TTC549 (cell line): ENCODE results near the gene ARPC2.
"Not testable (repeated sequence)": the region's sequence is repeated elsewhere in the genome, so short reads cannot be mapped to it uniquely, and the experiment has no call there.

Experiments used
- FAIRE-seq: peaks from 2 replicates; lab custom pipeline; 2012; peaks lifted over from hg19 to GRCh38; lab: Jason Lieb, UNC

The ARPC2 gene

DNA sequence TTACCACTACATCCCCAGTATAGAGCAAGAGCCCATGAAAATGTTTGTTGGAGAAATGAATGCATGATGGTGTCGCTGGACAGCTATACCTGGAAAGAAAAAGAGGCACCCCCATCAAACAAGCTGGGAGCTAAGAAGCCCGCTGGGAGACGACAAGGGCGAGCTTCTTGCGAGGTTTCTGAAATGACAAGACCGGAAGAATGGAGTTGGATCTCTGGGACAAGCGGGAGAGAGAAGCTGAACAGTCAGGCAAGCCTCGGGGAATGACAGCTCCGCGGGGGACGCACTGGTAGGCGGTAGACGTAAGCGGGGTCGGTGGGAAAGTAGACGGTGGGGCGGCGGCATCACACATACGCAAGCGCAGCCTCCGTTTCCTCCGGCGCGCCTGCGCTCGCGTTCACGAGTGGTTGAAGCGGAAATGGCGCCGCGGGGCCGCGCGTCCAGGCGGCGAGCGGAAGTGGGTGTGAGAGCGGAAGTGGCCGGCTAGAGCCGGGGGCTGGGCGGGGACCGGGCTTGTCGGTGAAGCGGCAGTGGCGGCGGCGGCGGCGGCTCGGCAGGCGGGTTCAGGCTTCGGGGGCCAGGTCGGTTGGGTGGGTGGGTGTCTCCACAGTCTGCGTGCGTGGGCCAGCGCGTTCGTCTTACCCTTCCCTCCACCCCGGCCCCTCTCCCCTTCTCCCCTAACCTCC lies at the start of gene ARPC2:
TSS of gene ARPC2 (plus strand) at position 516 of the 686 bp plus-strand sequence. CDS start 282 bp downstream, outside the sequence.
- FAIRE-seq: no peak

DNA sequence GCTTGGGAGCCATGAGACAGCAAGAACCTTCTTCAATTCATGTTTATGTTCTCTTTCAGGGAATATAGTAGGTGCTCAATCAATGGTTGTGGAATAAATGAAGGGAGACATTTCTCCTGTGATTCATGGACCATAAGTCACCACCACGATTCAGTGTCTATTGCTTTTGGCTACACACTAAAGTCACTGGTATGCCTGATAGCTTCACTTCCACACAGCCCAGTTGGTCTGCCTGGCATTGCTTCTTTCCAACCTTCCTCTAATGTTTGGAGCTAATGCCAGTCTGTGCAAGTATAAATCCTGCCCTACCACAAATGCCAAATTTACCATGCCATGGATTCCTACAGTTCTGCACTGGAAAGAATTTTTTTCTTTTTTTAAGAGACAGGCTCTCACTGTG lies 49.0 kb upstream of the ARPC2 start:
- FAIRE-seq: no peak

DNA sequence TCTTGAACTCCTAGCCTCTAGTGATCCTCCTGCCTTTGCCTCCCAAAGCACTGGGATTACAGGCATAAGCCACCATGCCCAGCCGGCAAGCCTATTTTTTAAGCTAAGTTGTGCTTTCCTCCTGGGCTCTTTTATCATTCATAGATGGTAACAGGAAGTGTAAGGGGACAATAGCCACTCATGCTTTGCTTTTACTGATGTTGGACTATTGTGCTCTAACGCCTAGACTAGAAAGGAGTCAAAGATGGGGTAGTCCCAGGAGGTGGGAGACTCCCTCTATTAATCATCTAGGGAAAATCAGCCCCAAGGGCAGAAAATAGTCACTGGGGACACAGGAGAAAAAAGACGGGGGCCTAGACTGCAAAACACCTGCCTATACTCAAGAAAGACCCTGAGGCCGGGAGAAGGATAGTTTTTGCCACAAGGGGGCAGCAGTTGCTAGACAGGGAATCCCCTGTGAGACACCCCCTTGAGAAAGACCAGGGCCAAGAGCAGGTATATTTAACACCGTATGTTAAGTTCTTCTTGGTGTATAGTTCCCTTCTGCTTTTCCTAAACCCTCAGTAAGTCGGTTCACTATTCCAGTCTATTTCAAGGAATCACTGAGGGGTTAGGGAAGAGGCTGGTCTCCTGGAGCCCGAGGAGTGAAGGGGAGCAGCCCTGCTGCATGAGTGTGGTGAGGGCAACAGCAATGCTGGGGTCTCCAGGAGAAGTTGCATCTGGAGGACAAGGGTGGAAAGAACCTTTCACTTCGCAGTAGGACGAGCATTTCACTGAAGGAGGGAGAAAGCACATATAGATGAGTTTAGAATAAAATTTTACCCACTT lies 48.1 kb upstream of the ARPC2 start:
- no peak for FAIRE-seq

DNA sequence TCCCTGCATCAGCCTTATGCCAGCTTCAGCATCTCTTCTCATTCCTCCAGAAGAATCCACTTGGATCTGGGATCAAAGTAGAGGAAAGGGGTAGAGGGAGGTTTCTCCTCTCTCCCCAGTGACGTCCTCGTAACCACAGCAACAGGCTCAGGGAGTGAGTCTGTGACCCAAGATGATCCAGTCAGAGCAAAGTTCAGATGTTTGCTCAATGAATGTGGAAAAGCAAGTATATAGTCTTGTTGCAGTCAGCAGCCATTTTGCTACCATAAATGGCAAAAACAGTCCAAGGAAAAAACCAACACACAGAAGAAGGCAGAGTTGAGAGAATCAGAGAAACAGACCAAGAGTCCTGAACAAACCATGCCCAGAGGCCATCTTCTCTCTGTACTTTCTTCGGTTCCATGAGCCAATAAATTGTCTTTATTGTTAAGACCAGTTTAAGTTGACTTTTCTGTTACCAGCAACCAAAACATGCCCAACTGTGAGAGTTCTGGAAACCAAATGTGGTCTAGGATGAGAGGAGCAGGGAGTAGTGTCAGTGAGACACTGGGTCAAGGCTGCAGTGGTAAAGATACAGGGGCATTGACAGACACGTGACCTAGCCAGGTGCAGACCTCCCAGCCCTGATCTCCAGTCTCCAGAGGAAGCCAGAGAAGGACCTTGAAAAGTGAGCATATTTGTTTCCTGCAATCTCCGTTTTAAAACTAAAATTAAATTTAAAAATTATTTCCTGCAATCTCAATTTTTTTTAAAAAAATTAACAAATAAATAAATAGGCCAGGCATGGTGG lies 47.0 kb upstream of the ARPC2 start:
- no peak for FAIRE-seq

DNA sequence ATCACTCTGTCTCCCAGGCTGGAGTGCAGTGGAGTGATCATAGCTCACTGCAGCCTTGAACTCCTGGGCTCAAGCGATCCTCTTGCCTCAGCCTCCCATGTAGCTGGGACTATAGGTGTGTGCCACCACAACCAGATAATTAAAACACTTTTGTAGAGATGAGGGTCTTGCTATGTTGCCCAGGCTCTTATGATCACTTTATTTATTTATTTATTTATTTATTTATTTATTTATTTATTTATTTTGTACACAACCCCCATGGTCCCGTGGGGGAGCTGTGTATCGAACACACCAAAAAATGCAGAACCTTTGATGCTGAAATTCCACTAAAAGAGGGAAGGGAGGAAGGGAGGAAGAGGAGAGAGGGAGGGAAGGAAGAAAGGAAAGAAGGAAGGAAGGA lies 45.2 kb upstream of the ARPC2 start:
- not testable (repeated sequence) for FAIRE-seq

DNA sequence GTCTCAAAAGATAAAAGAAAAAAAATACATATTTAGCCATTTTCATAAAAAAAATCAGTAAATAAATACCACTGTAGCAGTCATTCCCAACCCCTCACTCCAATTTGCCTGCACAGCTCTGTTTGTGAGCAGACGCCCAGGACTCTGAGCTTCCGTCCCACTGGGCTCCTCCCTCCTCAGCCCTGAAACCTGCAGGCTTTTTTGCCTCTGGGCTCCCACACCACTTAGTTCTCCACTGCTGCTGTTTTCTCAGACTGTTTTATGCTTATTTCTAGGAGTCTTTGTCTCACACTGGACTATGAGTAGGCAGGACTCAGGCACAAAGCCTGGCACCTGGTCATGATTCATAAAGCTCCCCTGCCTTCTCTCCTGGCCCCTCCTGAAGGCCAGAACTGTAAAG lies 44.1 kb upstream of the ARPC2 start:
- FAIRE-seq: no peak

DNA sequence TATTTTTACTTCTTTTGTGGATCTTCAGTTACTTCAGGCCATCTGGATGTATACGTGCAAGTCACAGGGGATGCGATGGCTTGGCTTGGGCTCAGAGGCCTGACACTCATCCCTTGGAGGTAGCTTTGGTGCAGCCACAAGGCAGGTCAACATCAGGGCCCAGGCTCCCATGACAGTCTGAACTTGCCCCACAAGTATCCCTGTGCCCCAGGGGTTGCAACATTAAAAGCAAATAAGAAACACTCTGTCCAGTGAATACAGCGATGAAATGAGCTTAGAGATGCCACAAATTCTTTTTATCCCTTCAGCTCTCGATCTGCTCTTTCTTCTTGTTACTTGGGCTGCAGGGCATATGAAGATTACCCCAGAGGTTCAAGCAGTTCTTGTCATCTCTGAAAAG lies 37.2 kb upstream of the ARPC2 start:
- FAIRE-seq: no peak

DNA sequence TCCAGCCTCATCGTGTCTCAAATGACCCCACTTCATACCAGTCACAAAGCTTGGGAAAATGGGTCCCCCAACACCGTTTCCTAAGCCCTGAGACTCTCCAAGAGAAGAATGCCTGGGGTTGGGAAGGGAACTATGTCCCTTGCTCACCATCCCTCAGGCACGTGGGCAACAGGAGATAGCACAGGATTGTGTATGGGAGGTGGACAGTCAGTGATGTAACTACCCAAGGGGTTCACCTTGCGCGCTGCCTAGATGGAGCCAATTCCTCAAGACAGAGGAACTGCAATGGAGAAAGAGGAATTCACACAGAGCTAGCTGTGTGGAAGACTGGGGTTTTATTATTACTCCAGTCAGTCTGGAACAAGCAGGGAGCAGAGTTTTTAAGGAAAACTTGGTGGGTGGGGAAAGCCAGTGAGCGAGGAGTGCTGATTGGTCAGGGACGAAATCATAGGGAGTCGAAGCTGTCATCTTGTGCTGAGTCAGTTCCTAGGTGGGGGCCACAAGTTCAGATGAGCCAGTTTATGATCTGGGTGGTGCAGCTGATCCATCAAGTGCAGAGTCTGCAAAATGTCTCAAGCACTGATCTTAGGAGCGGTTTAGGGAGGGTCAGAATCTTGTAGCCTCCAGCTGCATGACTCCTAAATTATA lies 36.4 kb upstream of the ARPC2 start:
- no peak for FAIRE-seq

DNA sequence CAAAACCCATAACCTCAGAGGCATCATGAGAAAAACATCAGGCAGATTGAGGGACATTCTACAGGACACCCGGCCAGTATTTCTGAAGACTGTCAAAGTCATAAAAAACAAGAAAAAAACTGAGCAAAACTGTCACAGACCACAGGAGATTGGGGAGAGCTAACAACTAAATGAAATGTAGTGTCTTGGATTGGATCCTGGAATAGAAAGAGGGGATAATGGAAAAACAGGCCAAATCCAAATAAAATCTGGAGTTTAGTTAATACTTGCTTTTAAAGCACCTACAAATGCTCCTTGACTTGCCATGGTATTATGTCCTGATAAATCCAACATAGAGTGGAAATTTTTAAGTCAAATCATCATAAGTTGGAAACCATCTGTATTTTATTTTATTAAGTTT lies 32.7 kb upstream of the ARPC2 start:
- no peak for FAIRE-seq

DNA sequence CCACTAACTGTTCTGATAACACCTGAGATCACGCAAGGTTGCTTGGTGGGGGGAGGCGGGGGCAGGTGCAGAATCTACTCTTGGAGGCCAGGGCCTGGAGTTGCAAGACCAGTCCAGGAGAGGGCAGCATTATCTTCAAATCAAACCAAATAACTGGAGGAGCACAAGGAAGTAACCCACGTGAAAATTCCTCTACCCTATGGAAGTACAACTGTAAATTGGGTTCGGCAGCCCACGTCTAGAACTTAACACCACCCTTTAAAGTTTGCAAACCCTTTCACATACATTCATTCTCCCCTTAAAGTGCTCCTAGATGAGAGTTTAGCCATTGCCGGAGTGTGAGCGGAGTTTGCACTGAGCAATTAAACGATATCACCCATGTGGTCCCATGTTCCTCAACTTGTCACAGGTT lies 30.6 kb upstream of the ARPC2 start:
- no peak for FAIRE-seq

DNA sequence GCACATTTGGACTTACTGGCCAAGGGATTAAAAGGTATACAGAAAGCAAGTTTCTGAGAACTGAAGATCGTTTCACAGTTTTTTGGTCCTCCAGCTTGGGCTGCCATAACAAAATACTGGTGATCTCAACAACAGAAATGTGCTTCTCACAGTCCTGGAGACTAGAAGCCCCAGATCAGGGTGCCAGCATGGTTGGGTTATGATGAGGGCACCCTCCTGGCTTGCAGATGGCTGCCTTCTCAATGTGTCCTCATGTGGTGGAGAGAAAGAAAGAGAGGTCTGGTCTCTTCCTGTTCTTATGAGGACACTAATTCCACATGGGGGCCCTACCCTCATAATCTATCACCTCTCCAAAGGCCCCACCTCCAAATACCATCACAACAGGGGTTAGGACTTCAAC lies 30.1 kb upstream of the ARPC2 start:
- no peak for FAIRE-seq

DNA sequence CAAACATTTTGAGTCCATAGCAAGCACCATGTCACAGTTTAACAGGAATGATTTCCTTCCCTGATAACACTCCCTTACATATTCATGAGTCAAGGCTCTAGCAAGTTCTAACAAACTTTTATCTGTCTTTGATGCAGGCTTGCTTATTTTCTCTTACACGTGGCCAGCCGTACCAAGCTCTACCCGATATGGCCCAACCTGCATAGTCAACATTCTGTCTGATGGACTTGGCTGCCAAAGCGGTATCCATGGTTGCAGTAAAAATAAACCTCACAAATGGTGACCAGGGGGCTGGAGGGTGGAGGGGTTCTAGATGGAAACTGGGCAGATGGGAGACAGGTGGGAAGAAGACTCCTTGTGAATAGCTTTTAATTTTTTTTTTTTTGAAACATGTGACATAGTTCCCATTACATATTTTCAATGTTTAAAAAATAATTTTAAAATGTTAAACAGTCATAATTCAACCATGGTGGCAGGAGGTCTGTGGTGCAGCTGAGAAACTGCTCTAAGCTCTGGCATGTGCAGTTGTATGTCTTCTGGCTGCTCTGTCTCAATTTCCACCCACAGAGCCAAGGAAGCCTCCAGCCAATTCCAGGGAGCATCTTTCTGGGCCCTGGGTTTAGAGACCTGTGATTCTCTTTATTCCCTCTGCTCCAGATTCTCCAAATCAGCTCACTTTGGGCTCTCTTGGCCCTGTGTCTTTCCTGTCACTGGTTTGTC lies 29.5 kb upstream of the ARPC2 start:
- FAIRE-seq: no peak

DNA sequence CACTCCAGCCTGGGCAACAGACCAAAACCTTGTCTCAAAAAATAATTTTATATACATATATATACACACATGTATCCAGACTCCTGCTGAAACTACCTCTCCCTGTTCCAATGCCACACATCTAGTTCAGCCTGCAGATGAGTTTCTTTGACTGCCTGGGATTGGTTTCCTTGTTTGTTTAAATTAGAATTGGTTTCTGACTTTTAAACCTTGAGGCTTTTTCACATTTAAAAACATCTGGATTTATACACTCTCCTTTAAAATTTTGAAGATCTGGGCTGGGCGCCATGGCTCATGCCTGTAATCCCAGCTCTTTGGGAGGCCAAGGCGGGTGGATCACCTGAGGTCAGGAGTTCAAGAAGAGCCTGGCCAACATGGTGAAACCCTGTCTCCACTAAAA lies 28.5 kb upstream of the ARPC2 start:
- no peak for FAIRE-seq

DNA sequence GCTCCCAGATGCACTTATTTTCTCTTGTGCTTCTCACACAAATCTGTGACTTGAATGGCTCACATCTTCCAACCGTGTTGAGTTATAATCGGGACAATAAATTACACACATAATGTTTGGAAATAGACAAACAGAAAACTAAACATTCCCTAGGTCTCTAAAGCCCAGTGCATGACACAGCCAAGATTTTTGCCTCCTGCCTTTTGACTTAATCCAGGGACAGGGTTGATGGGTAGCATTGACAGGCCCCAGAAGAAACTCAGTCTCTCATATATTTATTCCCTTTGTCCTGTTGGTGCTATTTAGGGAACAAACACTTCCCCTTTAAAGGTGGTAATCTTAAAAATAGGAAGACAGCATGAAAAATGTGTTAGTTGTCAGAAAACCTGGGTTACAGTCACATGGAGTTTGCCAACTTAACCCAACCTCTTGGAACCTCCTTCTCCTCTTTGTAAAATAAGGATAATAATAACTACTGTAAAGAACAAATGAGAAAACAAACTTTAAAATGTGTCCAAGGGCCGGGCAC lies 24.0 kb upstream of the ARPC2 start:
- no peak for FAIRE-seq

DNA sequence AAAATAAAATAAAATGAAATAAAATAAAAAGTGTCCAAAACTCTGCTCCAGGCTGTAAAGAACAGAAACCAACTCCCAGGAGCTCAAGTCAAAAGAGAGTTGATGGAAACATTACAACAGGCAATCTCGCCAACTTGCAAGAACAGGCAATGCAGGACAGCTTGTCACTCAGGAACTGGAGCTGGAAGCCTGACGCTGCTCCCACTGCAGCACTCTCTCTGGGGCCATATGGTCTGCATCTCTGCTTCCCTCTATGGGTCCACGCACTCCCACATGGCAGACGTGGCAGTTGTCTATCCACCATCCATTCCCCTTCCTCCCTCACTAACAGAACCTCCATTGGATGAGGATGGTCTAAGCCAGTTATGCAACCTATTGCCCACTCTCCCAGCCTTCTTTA lies 23.3 kb upstream of the ARPC2 start:
- no peak for FAIRE-seq

DNA sequence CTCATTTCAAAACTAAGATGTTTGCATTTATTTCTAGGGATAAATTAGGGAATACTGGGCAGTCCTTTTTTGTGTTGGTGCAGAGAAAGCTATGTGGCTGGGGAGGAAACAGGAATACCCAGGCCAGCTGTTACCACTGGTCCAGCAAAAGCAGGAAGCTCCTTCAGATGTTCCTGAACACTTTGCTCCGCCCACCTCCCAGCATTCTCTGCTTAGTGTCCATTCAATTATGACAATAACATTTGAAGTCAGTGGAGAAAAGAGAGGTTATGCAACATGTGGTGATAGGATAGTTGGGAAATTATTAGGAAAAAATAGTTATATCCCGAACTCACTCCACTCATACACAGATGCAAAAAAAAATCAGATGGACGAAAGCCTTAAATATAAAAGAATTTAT lies 22.1 kb upstream of the ARPC2 start:
- FAIRE-seq: no peak

DNA sequence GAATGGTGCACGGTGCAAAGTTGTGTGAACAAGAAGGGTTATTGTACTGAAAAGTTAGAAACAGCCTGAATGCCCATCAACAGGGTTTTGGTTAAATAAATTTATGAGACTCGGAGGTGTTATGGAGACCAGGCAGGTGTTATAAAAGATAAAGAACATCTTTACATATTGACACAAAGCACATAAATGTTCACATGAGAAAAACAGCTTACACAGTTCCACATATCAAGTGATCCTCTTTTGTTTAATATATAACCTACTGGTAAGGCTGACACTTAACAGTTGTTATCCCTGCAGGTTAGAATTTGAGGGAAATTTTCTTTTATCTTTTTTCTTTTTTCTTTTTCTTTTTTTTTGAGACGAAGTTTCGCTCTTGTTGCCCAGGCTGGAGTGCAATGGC lies 20.0 kb upstream of the ARPC2 start:
- FAIRE-seq: no peak

DNA sequence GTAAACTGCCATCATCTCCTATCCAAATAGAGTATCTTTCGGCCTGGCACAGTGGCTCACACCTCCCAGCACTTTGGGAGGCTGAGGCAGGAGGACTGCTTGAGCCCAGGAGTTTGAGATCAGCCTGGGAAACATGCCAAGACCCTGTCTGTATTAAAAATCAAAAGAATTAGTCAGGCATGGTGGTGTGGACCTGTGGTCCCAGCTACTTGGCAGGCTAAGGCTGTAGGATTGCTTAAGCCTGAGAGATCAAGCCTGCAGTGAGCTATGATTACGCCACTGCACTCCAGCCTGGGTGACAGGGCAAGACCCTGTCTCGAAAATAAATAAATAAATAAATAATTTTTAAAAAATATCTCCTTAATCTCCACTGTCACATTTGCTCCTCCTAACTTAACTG lies 14.7 kb upstream of the ARPC2 start:
- FAIRE-seq: no peak

DNA sequence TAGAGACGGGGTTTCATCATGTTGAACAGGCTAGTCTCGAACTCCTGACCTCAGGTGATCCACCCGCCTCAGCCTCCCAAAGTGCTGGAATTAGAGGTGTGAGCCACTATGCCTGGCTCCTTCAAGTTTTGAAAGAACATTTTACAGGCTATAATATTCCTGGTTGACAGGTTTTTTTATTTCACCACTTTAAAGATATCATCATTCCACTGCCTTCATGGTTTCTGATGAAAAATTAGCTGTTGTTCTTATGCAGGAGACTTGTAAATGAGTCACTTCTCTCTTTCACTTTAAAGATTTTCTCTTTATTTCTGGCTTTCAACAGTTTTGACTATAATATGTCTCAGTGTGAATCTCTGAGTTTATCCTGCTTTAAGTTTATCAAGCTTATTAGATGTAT lies 7.9 kb upstream of the ARPC2 start:
- no peak for FAIRE-seq

DNA sequence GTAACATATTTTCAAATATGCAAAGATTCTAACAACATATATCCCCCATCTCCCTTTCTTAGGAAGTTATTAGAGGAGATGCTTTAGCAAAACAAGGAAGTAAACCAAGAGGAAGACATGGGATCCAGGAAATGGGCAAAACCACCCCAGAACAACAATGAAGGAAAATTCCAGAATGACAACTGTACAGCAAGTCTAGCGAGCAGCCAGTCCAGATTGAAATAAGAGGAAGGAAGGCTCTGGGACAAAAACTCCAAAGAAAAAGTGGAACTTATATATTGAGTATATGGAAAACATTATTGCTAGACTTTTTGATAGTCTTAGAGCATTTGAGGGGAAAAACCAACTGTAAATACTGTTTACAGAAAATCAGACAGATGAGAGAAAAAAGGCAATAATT lies 2.9 kb upstream of the ARPC2 start:
- FAIRE-seq: no peak

DNA sequence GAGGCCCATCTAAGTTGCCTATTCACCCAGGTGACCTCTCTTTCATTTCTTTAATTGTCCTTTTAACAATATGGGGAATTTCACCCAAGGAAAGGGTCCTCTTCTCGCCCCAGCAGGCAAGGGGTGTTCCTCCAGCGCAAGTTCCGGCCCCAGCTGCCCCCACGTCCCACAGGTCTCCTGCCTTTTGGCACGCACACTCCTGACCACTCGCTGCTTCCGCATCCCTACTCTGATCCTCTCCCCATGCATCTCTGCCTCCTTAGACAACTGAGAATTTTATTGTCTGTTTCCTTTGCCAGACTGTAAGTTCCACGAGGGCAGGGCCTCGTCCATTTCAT lies 684 bp upstream of the ARPC2 start:
- no peak for FAIRE-seq
